GM12873 (cell line): Measurements from ENCODE around the gene KCP.

Source experiments
- CTCF ChIP-seq: IDR thresholded peaks from 2 replicates; pipeline ENCODE4 v1.5.1; 2012; ENCODE audit warnings: low read depth, mild to moderate bottlenecking, moderate library complexity, low read length, control low read depth; ENCODE audit not compliant: insufficient read depth; ENCODE audit errors: missing control alignments

The KCP gene

GRCh38 chr7:128922496-128923410 is 12.2 kb upstream of the KCP start:
- TF ChIP-seq CTCF: no peak

- TF ChIP-seq CTCF: no peak
These were observed 11.4 kb upstream of the KCP start for GRCh38 chr7:128921866-128922440.

- no peak for TF ChIP-seq CTCF
These were observed 10.5 kb upstream of the KCP start for GRCh38 chr7:128920913-128921582.

GRCh38 chr7:128919881-128920799 is 9.6 kb upstream of the KCP start:
- TF ChIP-seq CTCF: no peak

- no peak for TF ChIP-seq CTCF
These were observed 8.7 kb upstream of the KCP start for GRCh38 chr7:128919241-128919640.

GRCh38 chr7:128918016-128918665 is 7.6 kb upstream of the KCP start:
- no peak for TF ChIP-seq CTCF
